Mucosa of descending colon (tissue), 3 donors: ENCODE results near the gene PAGR1. TPM values are rescaled to one million over a fixed set of nuclear protein-coding genes. Genes with fewer than 3 reads are reported as not detected.
"Not testable (repeated sequence)": the region's sequence is repeated elsewhere in the genome, so short reads cannot be mapped to it uniquely, and the experiment has no call there.

Experiments used
- ATAC-seq: fragments of 200-7000 bp; cut with Tn5 transposase; one replicate; pipeline ENCODE4 v1.9.1; 2020; ENCODE audit warnings: mild to moderate bottlenecking, moderate library complexity
- DNase-seq, 3 donors: peaks; one replicate each; pipeline ENCODE4 v3.0.0-alpha.2; 2020
- H3K36me3 ChIP-seq: fragments of 200-600 bp; one replicate; pipeline ENCODE4 v1.8.0; 2021; ENCODE audit warnings: low read depth, mild to moderate bottlenecking
- H3K4me1 ChIP-seq: fragments of 200-600 bp; one replicate; pipeline ENCODE4 v1.8.0; 2021; ENCODE audit warnings: low read depth, mild to moderate bottlenecking
- H3K4me3 ChIP-seq: fragments of 200-600 bp; one replicate; pipeline ENCODE4 v1.8.0; 2021; ENCODE audit warnings: mild to moderate bottlenecking
- H3K9me3 ChIP-seq: fragments of 200-600 bp; one replicate; pipeline ENCODE4 v1.8.0; 2021; ENCODE audit warnings: mild to moderate bottlenecking
- intact Hi-C, 2 donors: fragments of 100-400 bp; cut with DNase I in 1 of 2; cut with micrococcal nuclease in 1 of 2; formaldehyde crosslinking; loops; one replicate each; pipeline versions ENCODE4 v1.11.0 to v1.11.1; 2022; cut with DNase I, micrococcal nuclease
- long read RNA-seq, 2 donors: library from polyadenylated mRNA; unstranded; transcript quantifications; one replicate each; pipeline ENCODE4 v2.0.0, GENCODE V29; 2019 to 2021
- total RNA-seq, 3 donors: library from RNA; stranded (reverse); fragmentation: NEBNext Ultra II Directional in 2 of 3; extraction: Animal tissue kit (Norgen Biotek cat#: 25700) in 2 of 3; gene quantifications; one replicate each; pipeline versions ENCODE4 v1.2.1 to v1.2.4, GENCODE V29; 2021 to 2023
- TF ChIP-seq, protein P1 (sequence below): fragments of 200-600 bp; IDR thresholded peaks from one replicate; pipeline ENCODE4 v1.8.0; 2022; ENCODE audit warnings: antibody characterized with exemption, mild to moderate bottlenecking
- donor health status: DM: no; HTN: no; CAD: no; lungs with moderate emphysema.
- donor health status: DM: no; HTN: no; CAD: no.
- donor health status: DM: no; HTN: yes; CAD: no.

Gene PAGR1
- total RNA-seq, result 10 to 100 TPM; 15.6 to 25.1 (median 20.5) TPM
- long read RNA-seq, donor 1, transcript PAGR1-201 (3 exons, 1,702 nt), result major isoform, 64 of 64 reads
- long read RNA-seq, donor 1, partial matches to known transcripts, result 0 of 64 reads
- long read RNA-seq, donor 1, other reads (novel, unspliced or antisense), result 0 of 64 reads
- long read RNA-seq, donor 2, transcript PAGR1-201 (3 exons, 1,702 nt), result major isoform, 37 of 37 reads
- long read RNA-seq, donor 2, partial matches to known transcripts, result 0 of 37 reads
- long read RNA-seq, donor 2, other reads (novel, unspliced or antisense), result 0 of 37 reads

DNA sequence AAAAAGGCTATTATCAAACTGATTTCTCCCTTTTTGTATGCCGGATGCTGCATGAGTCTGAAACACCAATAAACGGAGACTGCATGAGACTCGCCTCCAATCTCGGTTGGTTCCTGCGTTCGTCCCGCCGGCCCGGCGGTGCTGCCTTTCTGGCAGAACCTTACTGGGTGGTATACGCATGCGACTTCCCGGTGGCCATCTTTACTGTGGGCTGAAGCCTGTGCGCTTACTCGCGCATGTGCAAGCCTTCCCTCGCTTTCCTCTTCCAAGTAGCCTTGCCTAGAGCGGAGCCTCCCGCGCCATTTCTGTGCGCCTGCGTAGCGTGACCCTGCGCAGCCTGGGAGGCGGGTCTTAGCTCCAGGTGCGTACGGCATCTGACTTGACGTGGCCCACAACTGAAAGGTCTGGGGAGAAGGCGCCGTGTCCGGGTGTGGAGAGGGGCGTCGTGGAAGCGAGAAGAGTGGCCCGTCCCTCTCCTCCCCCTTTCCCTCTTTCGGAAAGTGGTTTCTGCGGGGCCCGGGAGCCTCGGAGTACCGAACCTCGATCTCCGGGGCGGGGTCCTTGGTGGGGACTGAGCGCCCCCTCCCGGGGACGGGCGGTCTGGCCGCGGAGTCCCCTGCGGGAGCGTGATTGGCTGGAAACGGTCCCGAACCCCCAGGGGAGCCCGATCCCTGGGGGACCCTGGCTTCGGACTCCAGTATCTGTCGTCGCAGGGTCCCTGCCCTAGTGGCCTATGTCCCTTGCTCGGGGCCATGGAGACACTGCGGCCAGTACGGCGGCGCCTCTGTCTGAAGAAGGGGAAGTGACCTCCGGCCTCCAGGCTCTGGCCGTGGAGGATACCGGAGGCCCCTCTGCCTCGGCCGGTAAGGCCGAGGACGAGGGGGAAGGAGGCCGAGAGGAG, at the start of gene PAGR1:
TSS of gene PAGR1 (plus strand) at position 360 of the 901 bp plus-strand sequence. CDS start at position 734, 374 bp downstream.
- intact Hi-C loops, result no loop called here
- Histone ChIP-seq H3K4me1 (peaks cover 62% of the 10 kb centered on the region), H3K4me3 (peak within 1 kb of the TSS; percentile 50), H3K9me3 (no peaks in the 10 kb centered on the region), H3K36me3 (no peaks in the 10 kb centered on the region)
- peak; percentile 99 for DNase-seq
- TF ChIP-seq, protein P1, sequence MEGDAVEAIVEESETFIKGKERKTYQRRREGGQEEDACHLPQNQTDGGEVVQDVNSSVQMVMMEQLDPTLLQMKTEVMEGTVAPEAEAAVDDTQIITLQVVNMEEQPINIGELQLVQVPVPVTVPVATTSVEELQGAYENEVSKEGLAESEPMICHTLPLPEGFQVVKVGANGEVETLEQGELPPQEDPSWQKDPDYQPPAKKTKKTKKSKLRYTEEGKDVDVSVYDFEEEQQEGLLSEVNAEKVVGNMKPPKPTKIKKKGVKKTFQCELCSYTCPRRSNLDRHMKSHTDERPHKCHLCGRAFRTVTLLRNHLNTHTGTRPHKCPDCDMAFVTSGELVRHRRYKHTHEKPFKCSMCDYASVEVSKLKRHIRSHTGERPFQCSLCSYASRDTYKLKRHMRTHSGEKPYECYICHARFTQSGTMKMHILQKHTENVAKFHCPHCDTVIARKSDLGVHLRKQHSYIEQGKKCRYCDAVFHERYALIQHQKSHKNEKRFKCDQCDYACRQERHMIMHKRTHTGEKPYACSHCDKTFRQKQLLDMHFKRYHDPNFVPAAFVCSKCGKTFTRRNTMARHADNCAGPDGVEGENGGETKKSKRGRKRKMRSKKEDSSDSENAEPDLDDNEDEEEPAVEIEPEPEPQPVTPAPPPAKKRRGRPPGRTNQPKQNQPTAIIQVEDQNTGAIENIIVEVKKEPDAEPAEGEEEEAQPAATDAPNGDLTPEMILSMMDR, result peak; percentile 84
- ATAC-seq, result peak; percentile 75

DNA sequence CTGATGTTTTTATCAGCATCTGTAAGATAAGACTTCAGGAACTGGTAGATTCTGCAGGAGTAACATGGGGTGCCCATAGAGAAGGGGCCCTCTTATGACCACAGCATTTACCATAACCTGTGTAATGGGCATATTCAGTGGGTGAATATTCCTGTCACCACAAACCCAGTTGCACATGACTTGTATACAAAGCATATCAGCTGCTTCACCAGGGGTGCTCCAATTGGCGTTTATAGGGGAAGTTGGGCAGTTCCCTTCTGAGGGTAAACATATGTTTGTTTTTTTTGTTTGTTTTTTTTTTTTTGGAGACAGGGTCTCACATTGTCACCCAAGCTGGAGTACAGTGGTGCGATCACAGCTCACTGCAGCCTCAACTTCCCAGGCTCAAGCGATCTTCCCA, 49.4 kb upstream of the PAGR1 start:
- intact Hi-C loops, result no loop called here
- DNase-seq, result no peak
- no peak overlapping the region for H3K4me3 ChIP-seq

DNA sequence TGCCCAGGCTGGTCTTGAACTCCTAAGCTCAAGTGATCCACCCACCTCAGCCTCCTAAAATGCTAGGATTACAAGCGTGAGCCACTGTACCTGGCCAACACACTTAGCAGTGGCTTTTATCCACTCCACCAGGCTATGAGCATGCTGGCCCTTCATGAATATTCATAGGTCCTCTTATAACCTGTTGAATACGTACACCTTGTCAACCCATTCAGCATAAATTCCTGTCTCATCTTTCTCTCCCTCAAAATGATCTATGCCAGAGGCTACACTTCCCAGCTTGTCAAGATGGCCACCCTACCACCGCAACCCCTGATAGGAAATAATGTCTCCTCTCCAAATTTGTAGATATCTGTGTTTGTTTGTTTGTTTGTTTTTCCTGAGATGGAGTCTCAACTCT, 48.9 kb upstream of the PAGR1 start:
- intact Hi-C loops, result no loop called here
- Histone ChIP-seq H3K4me1 (peaks cover 30% of the 10 kb centered on the region), H3K36me3 (no peaks in the 10 kb centered on the region), H3K9me3 (no peaks in the 10 kb centered on the region), H3K4me3 (no peak overlapping the region)
- TF ChIP-seq, protein P1, result no peak
- ATAC-seq, result no peak
- DNase-seq, result no peak

More for the DNA sequence above, 49.4 kb upstream of the PAGR1 start:
- TF ChIP-seq, protein P1, result no peak
- no peak for ATAC-seq
- Histone ChIP-seq H3K9me3 (no peaks in the 10 kb centered on the region), H3K36me3 (no peaks in the 10 kb centered on the region), H3K4me1 (peaks cover 30% of the 10 kb centered on the region)

DNA sequence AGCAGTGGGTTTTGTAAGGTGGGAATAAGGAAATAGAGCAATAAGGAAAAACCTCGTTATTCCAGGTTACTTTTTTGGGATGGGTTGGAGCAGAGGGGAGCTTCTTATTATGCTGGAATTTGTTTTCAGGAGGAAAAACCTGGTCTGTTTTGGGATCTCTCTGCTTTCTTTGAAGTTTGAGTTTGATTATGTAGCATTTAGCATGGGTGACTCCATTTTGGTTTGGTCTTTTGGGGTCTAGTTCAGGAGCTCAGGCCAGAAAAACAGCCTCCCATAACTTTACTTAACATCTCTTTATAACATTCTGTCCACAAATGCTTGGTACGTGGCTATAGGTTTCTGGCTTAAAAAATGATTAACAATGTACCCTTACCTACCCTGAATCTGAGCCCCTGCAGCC, 46.4 kb upstream of the PAGR1 start:
- intact Hi-C loops, result no loop called here
- peaks cover 26% of the 10 kb centered on the region for H3K4me1 ChIP-seq
- H3K36me3 ChIP-seq, result no peaks in the 10 kb centered on the region
- ATAC-seq, result no peak
- no peaks in the 10 kb centered on the region for H3K9me3 ChIP-seq
- no peak for DNase-seq
- H3K4me3 ChIP-seq, result no peak overlapping the region
- TF ChIP-seq, protein P1, result no peak

DNA sequence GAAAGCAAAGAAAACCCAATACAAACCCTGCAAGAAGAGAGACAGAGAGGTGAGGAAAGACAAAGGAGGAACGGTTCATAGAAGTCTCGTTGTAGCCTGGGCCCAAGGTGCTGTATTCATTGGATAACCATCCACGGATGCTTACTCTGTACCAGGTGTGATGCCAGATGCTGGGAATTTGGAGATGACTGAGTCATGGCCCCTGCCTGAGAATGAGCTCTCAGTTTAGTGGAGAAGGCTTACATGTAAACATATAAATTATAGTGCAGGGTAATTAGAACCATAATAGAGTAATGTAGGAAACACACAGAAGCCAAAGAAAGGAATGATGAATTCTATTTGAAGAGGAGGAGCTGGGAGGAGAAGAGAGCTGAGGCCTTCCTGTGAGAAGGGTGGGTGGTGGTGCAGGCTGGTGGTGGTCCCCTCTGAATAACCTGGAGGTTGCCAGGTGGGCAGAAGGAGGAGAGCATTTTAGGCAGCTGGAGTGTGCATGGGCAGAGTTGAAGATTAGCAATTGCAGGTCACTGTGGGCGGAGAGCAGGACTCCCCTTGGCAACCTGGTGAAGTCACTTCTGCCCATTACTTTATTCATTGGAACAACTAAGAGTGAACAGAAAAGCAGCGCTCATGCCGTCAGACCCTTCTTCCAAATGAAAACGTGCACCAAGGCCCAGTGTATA, 45.6 kb upstream of the PAGR1 start:
- no peak for DNase-seq
- intact Hi-C loops, result no loop called here
- Histone ChIP-seq H3K4me1 (peaks cover 17% of the 10 kb centered on the region), H3K9me3 (no peaks in the 10 kb centered on the region), H3K4me3 (no peak overlapping the region), H3K36me3 (no peaks in the 10 kb centered on the region)
- TF ChIP-seq, protein P1, result no peak
- peak; percentile 64 for ATAC-seq

DNA sequence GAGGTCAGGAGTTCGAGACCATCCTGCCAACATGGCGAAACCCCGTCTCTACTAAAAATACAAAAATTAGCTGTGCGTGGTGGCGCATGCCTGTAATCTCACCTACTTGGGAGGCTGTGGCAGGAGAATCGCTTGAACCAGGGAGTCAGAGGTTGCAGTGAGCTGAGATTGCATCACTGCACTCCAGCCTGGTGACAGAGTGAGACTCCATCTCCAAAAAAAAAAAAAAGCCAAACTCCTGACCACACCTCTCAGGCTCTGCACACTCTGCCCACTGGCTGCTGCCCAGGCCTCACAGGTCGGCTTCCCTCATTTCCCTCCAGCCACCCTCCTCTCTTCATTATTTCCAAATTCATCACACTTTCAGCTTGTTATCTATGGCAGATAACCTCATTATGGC, 43.6 kb upstream of the PAGR1 start:
- intact Hi-C loops, ATAC-seq, H3K4me3 ChIP-seq, H3K9me3 ChIP-seq, H3K36me3 ChIP-seq, DNase-seq: not testable (repeated sequence)
- peaks cover 11% of the 10 kb centered on the region for H3K4me1 ChIP-seq
